GM13977 (cell line): Measurements from ENCODE around the gene FGGY.
"Not testable (repeated sequence)": the region's sequence is repeated elsewhere in the genome, so short reads cannot be mapped to it uniquely, and the experiment has no call there.

ENCODE experiments used
- DNase-seq: peaks from one replicate; pipeline ENCODE4 v3.0.0; 2012; ENCODE audit warnings: low spot score
- in situ Hi-C: fragments of 300-500 bp; cut with MboI; formaldehyde crosslinking; loops from one replicate; pipeline ENCODE4 v1.12.0; 2022; ENCODE audit warnings: low sequenced_read_pairs, low pct_unique_long_range_greater_than_20kb, mixed read lengths, inconsistent platforms; ENCODE audit not compliant: unreplicated experiment
- TF ChIP-seq, protein P1 (sequence below): IDR thresholded peaks from 2 replicates; pipeline ENCODE4 v1.5.1; 2012; ENCODE audit warnings: mild to moderate bottlenecking, control low read depth; ENCODE audit not compliant: insufficient read depth; ENCODE audit errors: extremely low read depth, missing control alignments

The FGGY gene

GRCh38 chr1:59553371-59553770 lies 256.5 kb downstream of the FGGY start:
- TF ChIP-seq, protein P1, sequence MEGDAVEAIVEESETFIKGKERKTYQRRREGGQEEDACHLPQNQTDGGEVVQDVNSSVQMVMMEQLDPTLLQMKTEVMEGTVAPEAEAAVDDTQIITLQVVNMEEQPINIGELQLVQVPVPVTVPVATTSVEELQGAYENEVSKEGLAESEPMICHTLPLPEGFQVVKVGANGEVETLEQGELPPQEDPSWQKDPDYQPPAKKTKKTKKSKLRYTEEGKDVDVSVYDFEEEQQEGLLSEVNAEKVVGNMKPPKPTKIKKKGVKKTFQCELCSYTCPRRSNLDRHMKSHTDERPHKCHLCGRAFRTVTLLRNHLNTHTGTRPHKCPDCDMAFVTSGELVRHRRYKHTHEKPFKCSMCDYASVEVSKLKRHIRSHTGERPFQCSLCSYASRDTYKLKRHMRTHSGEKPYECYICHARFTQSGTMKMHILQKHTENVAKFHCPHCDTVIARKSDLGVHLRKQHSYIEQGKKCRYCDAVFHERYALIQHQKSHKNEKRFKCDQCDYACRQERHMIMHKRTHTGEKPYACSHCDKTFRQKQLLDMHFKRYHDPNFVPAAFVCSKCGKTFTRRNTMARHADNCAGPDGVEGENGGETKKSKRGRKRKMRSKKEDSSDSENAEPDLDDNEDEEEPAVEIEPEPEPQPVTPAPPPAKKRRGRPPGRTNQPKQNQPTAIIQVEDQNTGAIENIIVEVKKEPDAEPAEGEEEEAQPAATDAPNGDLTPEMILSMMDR, result no peak
- no peak for DNase-seq
- in situ Hi-C loops, result no loop called here

DNA sequence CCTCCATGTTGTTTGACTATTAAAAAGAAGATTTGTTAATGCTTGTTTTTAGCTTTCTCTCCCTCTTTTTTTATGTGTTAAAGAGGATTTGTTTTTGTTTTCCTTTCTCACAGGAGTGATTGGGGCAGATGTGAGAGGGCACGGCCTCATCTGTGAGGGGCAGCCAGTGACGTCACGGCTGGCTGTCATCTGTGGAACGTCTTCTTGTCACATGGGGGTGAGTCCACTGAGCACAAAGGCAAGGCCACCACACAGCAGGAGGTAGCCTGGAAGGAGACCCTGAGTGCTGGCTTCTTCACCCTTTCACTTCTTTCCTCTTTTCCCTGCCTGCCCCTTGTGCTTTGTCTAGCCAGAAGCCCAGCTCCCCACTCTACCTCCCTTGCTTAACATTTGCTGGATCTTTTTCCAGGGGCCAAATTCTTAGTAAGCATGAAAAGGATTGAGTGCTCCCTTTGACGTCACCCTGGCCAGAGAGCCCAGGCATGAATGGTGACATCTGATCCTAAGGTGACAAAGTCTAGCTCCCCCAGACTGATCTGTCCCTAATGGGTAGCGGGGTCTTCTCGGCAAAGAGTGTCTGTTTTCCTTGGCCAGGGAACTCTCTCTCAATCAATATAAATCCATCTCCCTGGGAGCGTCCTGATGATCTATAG lies 257.2 kb downstream of the FGGY start:
- in situ Hi-C loops, result no loop called here
- DNase-seq, result no peak
- TF ChIP-seq, protein P1, result no peak

DNA sequence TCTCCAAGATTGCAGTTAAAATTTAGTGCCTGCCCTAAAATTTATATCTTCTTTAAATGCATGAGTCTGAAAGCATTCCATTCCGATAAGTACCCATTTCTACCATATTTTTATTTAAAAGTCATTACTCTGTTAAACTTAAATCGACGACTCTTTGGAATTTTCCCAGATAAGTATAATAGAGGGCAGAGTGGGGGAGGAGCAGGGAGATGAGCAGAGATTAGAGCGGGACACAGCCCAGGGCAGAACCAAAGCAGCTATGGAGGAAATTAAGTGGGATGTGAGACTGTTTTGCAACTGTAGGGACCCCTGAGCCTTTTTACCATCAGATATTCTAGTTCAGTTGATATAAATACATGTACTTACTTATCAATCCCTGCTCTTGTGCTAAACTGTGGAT lies 257.9 kb downstream of the FGGY start:
- in situ Hi-C loops, result no loop called here
- DNase-seq, result no peak
- TF ChIP-seq, protein P1, result no peak

DNA sequence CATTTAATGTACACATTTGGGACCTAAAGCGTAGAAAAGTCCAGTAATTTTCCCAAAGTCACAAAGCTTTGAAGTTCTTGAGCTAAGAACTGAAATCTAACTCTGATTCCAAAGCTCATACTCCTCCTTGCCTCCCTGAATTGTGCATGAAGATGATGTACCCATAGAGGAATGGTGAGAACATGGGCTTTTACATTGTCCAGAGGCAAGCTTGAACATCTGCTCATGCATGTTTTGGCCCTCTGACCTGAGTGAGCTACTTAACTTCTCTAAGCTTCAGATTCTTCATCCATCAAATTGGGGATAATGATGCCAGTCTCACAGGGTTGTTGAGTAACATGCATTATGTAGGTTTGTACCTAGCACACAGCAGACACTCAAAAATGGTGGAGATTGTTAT lies 259.5 kb downstream of the FGGY start:
- in situ Hi-C loops, result no loop called here
- DNase-seq, result no peak
- TF ChIP-seq, protein P1, result no peak

DNA sequence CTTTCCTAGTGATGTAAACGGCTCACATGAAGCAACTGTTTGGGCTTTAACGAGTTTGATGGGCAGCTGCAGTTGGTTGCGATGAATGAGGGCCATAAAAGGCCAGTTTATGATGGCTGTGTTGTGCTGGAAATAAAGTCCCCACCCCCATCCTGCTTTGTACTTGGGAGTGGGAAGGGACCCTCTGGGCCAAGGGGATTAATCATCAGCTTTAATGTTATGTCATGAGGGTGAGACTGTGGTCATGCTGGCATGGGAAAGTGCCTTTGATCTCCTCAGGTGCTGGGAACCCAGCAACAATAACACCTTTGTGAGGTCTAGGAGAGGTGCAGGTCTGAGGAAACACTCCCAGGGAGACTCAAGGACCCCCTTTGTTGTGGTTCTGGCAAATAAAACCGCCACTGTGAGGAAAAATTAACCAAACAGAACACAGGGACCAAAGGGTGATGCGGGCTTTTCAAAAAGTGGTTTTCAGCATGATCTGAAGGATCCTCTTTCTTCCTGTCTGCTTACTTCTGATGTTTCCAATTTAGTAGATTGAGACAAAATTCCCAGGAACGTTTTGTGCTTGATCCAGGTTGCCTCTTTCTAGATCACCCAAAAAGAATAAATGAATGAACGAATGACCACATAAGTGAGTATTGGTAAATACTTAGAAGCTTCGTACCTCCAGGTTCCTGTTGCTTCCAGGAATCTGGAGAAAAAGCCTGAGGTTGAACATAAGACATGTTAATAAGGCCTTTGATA lies 260.1 kb downstream of the FGGY start:
- in situ Hi-C loops, result no loop called here
- DNase-seq, result no peak
- TF ChIP-seq, protein P1, result no peak

- in situ Hi-C loops, result no loop called here
- DNase-seq, result no peak
- TF ChIP-seq, protein P1, result no peak
These were observed 260.6 kb downstream of the FGGY start for GRCh38 chr1:59557549-59557885.

DNA sequence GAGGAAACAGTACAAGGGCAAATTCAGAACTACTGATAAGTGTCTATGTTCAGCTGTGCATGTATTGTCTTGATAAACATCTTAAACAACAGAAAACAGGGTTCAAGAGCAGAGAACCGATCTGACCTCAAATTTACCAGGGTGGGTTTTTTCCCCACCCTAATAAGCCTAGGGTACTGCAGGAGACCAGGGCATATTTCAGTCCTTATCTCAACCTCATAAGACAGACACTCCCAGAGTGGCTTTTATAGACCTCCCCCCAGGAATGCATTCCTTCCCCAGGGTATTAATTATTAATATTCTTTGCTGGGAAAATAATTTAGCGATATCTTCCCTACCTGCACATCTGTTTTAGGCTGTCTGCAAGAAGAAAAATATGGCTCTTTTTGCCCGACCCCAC lies 261.7 kb downstream of the FGGY start:
- in situ Hi-C loops, DNase-seq: not testable (repeated sequence)
